WI38 (cell line): ENCODE results near the gene DCTN2.
A peak's percentile ranks its signal among the peaks of the same experiment; 100 is the strongest.

Experiments
- H3K4me3 ChIP-seq: 2 replicates; pipeline ENCODE4 v1.5.1; 2011; ENCODE audit warnings: low read depth, mild to moderate bottlenecking, control low read depth, low read length
- TF ChIP-seq, protein P1 (sequence below): IDR thresholded peaks from 2 replicates; pipeline ENCODE4 v1.5.1; 2012; ENCODE audit warnings: low read depth, mild to moderate bottlenecking, control low read depth, low read length

The DCTN2 gene

DNA sequence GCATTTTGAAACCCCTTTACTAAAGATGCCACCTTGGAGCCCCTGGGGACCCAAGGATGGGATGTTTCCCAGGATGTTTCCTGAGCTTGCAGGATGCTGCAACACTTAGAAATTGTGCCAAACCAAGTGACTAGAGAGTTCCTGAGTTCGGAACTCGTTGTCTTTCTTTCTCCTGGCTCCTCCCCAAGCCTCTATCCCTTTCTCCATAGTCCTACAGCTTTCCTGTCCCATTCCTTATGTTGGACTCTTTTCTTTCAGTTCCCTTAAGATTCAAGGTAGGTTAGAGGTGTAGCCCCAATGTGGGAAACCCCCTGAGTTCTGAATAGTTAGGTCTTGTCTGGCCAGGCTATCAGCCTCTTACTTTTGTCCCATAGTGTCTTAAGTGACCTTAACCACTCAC, 1.5 kb upstream of the DCTN2 start:
- TF ChIP-seq, protein P1, sequence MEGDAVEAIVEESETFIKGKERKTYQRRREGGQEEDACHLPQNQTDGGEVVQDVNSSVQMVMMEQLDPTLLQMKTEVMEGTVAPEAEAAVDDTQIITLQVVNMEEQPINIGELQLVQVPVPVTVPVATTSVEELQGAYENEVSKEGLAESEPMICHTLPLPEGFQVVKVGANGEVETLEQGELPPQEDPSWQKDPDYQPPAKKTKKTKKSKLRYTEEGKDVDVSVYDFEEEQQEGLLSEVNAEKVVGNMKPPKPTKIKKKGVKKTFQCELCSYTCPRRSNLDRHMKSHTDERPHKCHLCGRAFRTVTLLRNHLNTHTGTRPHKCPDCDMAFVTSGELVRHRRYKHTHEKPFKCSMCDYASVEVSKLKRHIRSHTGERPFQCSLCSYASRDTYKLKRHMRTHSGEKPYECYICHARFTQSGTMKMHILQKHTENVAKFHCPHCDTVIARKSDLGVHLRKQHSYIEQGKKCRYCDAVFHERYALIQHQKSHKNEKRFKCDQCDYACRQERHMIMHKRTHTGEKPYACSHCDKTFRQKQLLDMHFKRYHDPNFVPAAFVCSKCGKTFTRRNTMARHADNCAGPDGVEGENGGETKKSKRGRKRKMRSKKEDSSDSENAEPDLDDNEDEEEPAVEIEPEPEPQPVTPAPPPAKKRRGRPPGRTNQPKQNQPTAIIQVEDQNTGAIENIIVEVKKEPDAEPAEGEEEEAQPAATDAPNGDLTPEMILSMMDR, result no peak

GRCh38 chr12:57548013-57548315, 972 bp upstream of the DCTN2 start:
- TF ChIP-seq, protein P1, result no peak
- H3K4me3 ChIP-seq, result no peak overlapping the region

More for the DNA sequence above, 1.5 kb upstream of the DCTN2 start:
- no peak overlapping the region for H3K4me3 ChIP-seq

- peak overlapping the region; percentile 79 for H3K4me3 ChIP-seq
- TF ChIP-seq, protein P1, result no peak
Observed at GRCh38 chr12:57547288-57548012, 458 bp upstream of the DCTN2 start.

DNA sequence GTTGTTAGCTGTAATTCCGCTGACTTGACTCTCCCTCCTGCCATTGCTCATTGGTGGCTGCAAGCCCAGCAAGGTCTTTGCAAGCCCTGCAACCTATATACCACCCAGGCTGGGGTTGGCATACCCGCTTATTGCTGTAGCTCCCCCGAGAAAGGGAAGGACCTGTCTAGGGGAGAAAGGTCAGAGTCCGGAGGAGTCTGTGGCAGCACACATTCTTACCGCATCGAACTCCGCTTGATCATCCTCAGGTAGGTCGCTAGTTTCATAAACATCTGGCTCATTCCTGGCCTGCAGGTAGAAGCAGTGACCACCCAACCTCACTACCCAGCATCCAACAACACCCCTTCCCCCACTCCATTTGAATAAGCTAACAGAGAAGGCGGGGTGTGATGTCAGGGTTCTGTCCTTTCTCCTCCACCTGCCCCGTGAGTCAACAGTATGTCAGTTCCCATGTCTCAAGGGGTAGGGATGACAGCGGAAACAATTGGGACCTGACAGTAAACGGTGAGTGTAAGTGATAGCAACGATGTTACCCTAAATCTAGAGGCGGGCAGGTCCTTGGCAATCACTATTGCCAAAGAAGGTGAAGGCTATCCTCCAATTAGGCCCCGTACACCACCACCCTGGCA, 1.1 kb downstream of the DCTN2 start:
- TF ChIP-seq, protein P1, result no peak
- peak overlapping the region; percentile 79 for H3K4me3 ChIP-seq

DNA sequence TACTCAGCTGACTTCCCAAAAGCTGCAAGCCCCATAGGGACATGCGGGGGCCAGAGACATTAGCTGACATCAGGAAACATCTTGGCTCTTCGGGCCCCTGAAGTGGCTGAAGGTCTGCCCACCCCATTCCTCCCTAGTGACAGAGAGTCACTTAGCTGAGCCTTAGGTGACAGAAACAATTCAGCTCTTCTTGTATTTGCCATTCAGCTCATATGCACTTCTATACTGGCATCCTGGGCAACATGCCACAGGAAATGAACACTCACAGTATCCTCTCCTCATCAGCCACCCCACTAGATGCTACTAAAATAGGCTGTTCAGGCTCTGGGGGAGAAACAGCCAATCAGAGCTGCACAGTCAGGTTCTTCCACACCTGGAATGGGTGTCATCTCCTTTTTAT, 3.4 kb downstream of the DCTN2 start:
- TF ChIP-seq, protein P1, result no peak
- no peak overlapping the region for H3K4me3 ChIP-seq

GRCh38 chr12:57541717-57542116, 5.3 kb downstream of the DCTN2 start:
- no peak overlapping the region for H3K4me3 ChIP-seq
- TF ChIP-seq, protein P1, result no peak

DNA sequence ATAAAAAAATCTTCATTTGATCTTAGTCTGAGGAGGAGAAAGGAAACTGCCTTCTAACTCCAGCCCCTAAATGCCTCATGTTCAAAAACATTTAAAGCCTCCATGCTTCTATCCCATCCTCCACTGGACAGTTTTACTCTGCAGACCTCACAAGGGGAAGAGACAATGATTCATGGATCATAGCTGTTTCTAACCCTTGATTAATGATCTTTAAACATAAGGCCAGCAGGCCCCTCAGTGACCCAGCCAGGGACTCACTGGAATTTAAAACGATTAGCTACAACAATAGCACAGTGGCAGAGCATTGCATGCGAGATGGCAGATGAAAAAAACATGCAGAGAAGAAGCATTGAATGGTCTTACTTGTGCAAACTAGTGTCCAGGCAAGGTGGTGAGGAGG, 6.0 kb downstream of the DCTN2 start:
- TF ChIP-seq, protein P1, result no peak
- H3K4me3 ChIP-seq, result no peak overlapping the region
